Tibial nerve (tissue), 4 donors: ENCODE results near the gene NIM1K.

ENCODE experiments used
- EP300 ChIP-seq, 2 donors: sonication (generic); formaldehyde crosslinking; IDR thresholded peaks; one replicate each; pipeline ENCODE4 v1.6.1; 2017; ENCODE audit warnings: antibody characterized with exemption in 2 of 2, mild to moderate bottlenecking in 1 of 2
- POLR2A ChIP-seq, 2 donors: fragments of 450-650 bp; IDR thresholded peaks; one replicate each; pipeline ENCODE4 v1.6.1; 2017; ENCODE audit warnings: antibody characterized with exemption in 2 of 2, mild to moderate bottlenecking in 2 of 2, moderate library complexity in 2 of 2
- TF ChIP-seq, protein P1 (sequence below), 5 experiments: fragments of 200-600 bp in 3 of 5; fragments of 450-650 bp in 2 of 5; sonication (generic) in 3 of 5; IDR thresholded peaks; one replicate each; pipeline ENCODE4 v1.5.1; 2016 to 2019; ENCODE audit warnings: antibody characterized with exemption in 5 of 5, mild to moderate bottlenecking in 3 of 5, moderate library complexity in 2 of 5

DNA sequence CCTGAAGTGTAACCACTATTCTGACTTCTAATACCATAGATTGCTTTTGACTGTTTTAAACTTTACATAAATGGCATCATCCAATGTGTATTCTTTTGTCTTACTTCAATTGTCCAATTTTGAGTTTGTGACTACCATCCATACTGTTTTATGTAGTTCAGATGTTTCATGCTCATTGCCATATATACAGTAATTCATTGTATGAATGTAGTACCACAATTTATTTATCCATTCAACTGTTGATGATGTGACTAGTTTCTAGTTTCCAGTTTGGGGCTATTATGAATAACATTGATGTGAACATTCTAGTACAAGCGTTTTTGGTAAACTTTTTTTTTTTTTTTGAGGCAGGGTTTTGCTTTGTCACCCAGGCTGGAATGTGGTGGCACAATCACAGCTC lies 66.1 kb downstream of the NIM1K start:
- TF ChIP-seq, protein P1, sequence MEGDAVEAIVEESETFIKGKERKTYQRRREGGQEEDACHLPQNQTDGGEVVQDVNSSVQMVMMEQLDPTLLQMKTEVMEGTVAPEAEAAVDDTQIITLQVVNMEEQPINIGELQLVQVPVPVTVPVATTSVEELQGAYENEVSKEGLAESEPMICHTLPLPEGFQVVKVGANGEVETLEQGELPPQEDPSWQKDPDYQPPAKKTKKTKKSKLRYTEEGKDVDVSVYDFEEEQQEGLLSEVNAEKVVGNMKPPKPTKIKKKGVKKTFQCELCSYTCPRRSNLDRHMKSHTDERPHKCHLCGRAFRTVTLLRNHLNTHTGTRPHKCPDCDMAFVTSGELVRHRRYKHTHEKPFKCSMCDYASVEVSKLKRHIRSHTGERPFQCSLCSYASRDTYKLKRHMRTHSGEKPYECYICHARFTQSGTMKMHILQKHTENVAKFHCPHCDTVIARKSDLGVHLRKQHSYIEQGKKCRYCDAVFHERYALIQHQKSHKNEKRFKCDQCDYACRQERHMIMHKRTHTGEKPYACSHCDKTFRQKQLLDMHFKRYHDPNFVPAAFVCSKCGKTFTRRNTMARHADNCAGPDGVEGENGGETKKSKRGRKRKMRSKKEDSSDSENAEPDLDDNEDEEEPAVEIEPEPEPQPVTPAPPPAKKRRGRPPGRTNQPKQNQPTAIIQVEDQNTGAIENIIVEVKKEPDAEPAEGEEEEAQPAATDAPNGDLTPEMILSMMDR (IDR thresholded peaks at IDR 0.05) = no peak
- TF ChIP-seq POLR2A (IDR thresholded peaks at IDR 0.05) (no peak), EP300 (IDR thresholded peaks at IDR 0.05) (no peak)
